ENCODE data around the gene TEC. TPM values are rescaled to one million over a fixed set of nuclear protein-coding genes. Genes with fewer than 3 reads are reported as not detected.

The TEC gene
- total and polyA plus RNA-seq, 2 of the 8 experiments (the other 6 are each of a cell fraction or from before 2014, with no cell fraction given) = 0.73 to 1.8 TPM

DNA sequence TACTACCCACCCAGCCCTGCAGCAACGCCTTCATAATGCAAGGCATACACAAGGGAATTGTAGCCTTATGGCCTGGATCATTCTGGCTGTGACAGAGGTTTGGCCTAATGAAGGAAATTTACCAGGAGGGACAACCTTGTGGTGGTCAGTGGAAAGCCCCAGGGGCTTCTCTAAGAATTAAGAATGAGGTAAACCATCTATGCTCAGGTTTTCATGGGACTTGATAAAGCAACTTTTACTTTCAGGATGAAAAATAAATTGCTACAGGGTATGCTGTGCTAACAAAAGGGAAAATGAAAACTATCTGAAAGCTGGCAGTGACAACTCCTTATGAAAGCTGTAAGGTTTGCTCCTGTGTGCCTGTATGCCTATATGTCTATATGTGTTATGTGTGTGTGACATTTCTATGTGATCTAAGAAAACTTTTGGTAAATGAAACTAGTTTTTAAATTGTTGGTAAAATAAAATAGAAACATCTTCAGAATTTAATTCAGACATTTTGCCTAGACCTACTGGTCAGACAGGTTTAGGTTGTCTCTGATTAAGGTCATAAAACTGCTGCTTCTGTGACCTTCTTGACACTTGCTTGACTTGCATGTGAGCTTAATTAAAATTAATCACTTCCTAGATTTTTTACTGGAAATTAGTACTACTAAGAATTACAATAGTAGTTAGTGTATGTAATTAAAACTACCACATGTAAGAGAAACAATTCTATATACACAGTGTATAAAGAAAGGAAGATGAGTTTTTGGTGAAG, 115.7 kb downstream of the TEC start:
- WGBS, 2 experiments (ENCODE audit: extremely low coverage in 1 of 2, insufficient coverage in 1 of 2, insufficient read length in 1 of 2, insufficient replicate concordance in 2 of 2, low coverage in 1 of 2, low lambda C conversion rate in 2 of 2, missing lambda C conversion rate in 1 of 2) = 67% methylated on average over 1 of the region's 1 CpG; no CpG with 5 or more reads in 1 of the 2 experiments
- TF ChIP-seq SRF (IDR thresholded peaks at IDR 0.05; ENCODE audit: low read depth, low read length) = no peak
- TF ChIP-seq HDAC6 (IDR thresholded peaks at IDR 0.05; ENCODE audit: low read depth, low read length) = no peak
- no peak for TF ChIP-seq TBP (IDR thresholded peaks at IDR 0.05; ENCODE audit: low read depth, low read length)
- no peak for TF ChIP-seq POU5F1 (IDR thresholded peaks at IDR 0.05; ENCODE audit: low read depth, low read length)

More for the DNA sequence above, 115.7 kb downstream of the TEC start:
- Histone ChIP-seq H2BK20ac (ENCODE audit: low read length) (no peak overlapping the region), H4K8ac (ENCODE audit: extremely low read depth, insufficient read depth, low read length) (no peak overlapping the region), H3K36me3 (ENCODE audit: control insufficient read depth in 2 of 4, insufficient read depth in 4 of 4, low read length in 3 of 4) (peaks cover 0 to 15% (median 3%) of the 10 kb centered on the region in 4 experiments; a peak in 4 of 8 replicates), H2BK5ac (ENCODE audit: low read depth, low read length) (no peak overlapping the region), H4K5ac (ENCODE audit: insufficient read length, low read depth, low read length) (no peak overlapping the region), H3K79me2 (ENCODE audit: control insufficient read depth in 1 of 2, insufficient read depth in 2 of 2, low read length in 2 of 2) (no peaks in the 10 kb centered on the region), H3K27me3 (replicated peaks in 1 of 4; ENCODE audit: control insufficient read depth in 3 of 4, extremely low read depth in 1 of 4, insufficient read depth in 3 of 4, low read length in 3 of 4) (no peaks in the 10 kb centered on the region), H3K9me3 (ENCODE audit: insufficient read depth in 2 of 2, low read depth in 1 of 2, low read length in 1 of 2) (peaks cover 7 to 15% of the 10 kb centered on the region in 2 experiments; a peak in 3 of 4 replicates), H3K4me1 (replicated peaks in 1 of 4; ENCODE audit: control insufficient read depth in 3 of 4, insufficient read depth in 4 of 4, low read length in 3 of 4) (0 out of 7 replicates have a peak, but pooled peaks cover 0 to 4% (median 1%) of the 10 kb centered on the region in 4 experiments), H3K4me2 (ENCODE audit: insufficient read depth in 1 of 2, low read depth in 2 of 2, low read length in 2 of 2) (no peak overlapping the region), H2BK12ac (ENCODE audit: low read depth, low read length) (no peak overlapping the region), H3K4ac (replicated peaks; ENCODE audit: insufficient read length, low read depth, low read length) (no peak overlapping the region), H3K9ac (replicated peaks in 1 of 4; ENCODE audit: extremely low read depth in 1 of 4, low read depth in 3 of 4, low read length in 3 of 4) (no peak overlapping the region), H3K79me1 (ENCODE audit: low read depth, low read length) (no peaks in the 10 kb centered on the region), H3K18ac (ENCODE audit: extremely low read depth, low read length) (no peak overlapping the region), H3K56ac (replicated peaks; ENCODE audit: insufficient read length, low read depth, low read length) (no peak overlapping the region), H3K23ac (ENCODE audit: insufficient read length) (no peak overlapping the region), H3K14ac (ENCODE audit: insufficient read length) (no peak overlapping the region), H3K27ac (ENCODE audit: low read depth, low read length) (no peak overlapping the region), H2BK15ac (ENCODE audit: low read length) (no peak overlapping the region), H2AK5ac (ENCODE audit: low read depth, low read length) (no peak overlapping the region), H4K91ac (replicated peaks; ENCODE audit: insufficient read length, low read length) (no peak overlapping the region), H3K23me2 (ENCODE audit: low read depth, low read length) (no peaks in the 10 kb centered on the region), H2AFZ (ENCODE audit: low read length) (no peak overlapping the region), H3K4me3 (ENCODE audit: extremely low read depth in 1 of 4, insufficient read depth in 2 of 4, low read depth in 3 of 4, low read length in 4 of 4) (no peak overlapping the region), H4K20me1 (replicated peaks in 1 of 2; ENCODE audit: control insufficient read depth in 1 of 2, insufficient read depth in 2 of 2, low read length in 2 of 2) (no peaks in the 10 kb centered on the region), H2BK120ac (replicated peaks; ENCODE audit: low read depth, low read length) (no peak overlapping the region)
- CTCF ChIA-PET (ENCODE audit: partially characterized antibody) = no interaction called here
- POLR2A ChIA-PET (ENCODE audit: partially characterized antibody) = no interaction called here
- DNase-seq (ENCODE audit: low read depth in 1 of 2, low spot score in 2 of 2) (no peak), FAIRE-seq (no peak)

Data from H1 (cell line).